Measurements from ENCODE around the gene SCFD2.
"Not testable (repeated sequence)": the region's sequence is repeated elsewhere in the genome, so short reads cannot be mapped to it uniquely, and the experiment has no call there.

The SCFD2 gene

DNA sequence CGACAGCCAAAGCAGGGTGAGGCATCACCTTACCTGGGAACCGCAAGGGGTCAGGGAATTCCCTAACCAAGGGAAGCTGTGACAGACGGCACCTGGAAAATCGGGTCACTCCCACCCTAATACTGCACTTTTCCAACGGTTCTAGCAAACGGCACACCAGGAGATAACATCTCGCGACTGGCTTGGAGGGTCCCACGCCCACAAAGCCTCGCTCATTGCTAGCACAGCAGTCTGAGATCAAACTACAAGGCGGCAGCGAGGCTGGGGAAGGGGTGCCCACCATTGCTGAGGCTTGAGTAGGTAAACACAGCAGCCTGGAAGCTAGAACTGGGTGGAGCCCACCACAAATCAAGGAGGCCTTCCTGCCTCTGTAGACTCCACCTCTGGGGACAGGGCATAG is 25.7 kb downstream of the SCFD2 start:
- not testable (repeated sequence) for DNase-seq (ENCODE audit: low spot score)

DNA sequence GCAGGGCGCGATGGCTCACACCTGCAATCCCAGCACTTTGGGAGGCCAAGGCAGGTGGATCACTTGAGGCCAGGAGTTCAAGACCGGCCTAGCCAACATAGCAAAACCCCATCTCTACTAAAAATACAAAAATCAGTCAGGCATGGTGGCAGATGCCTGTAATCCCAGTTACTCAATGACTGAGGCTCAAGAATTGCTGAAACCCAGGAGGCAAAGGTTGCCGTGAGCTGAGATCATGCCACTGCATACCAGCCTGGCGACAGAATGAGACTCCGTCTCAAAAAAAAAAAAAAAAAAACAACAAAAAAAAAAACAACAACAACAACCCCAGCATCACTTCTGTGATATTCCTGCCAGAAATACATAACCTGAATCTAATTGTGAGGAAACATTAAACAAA is 30.9 kb downstream of the SCFD2 start:
- not testable (repeated sequence) for DNase-seq (ENCODE audit: low spot score)

DNA sequence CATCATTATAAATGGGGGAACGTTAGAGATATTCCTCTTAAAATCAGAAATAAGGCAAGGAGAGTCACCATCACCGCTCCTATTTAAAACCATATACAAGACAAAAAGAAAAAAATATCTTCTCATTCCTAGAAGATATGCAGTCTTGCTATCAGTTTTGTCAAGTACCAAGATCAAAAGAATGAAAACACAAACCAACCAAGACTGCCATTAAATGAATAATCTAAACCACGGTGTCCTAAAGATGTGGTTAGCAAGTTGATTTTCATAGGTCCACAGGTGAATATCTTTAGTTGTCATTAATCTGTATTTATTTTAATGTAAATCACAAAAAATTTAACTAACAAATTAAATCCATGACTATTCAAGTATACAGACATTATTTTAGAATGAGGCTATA is 39.3 kb downstream of the SCFD2 start:
- no peak for DNase-seq (ENCODE audit: low spot score)

DNA sequence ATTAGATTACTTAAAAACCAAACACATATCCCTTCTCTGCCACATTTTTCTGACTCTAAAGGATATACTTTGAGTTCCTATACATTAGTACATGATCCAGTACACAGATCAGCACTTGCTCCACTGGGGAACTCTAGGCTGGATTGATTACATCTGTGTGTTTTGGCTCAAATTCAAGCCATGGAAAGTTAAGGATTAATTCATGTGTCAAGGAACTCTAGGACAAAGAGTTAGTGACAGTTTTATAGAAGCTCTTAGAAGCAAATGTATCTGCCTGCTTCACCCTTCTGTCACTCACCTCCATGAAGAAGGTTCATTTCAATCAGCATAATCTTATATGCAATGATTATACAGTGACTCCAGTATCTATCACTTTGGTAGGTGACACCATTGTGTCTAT is 43.2 kb downstream of the SCFD2 start:
- no peak for DNase-seq (ENCODE audit: low spot score)

DNA sequence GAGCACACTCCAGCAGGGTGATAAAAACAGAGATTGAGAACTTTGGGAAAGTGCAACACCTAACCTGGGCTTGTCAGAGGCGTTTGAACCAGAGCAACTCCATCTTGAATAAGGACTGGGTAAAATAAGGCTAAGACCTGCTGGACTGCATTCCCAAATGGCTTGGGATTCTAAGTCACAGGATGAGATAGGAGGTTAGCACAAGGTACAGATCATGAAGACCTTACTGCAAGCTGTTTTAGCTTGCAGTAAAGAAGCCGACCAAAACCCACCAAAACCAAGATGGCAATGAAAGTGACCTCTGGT is 43.9 kb downstream of the SCFD2 start:
- DNase-seq (ENCODE audit: low spot score), result no peak

DNA sequence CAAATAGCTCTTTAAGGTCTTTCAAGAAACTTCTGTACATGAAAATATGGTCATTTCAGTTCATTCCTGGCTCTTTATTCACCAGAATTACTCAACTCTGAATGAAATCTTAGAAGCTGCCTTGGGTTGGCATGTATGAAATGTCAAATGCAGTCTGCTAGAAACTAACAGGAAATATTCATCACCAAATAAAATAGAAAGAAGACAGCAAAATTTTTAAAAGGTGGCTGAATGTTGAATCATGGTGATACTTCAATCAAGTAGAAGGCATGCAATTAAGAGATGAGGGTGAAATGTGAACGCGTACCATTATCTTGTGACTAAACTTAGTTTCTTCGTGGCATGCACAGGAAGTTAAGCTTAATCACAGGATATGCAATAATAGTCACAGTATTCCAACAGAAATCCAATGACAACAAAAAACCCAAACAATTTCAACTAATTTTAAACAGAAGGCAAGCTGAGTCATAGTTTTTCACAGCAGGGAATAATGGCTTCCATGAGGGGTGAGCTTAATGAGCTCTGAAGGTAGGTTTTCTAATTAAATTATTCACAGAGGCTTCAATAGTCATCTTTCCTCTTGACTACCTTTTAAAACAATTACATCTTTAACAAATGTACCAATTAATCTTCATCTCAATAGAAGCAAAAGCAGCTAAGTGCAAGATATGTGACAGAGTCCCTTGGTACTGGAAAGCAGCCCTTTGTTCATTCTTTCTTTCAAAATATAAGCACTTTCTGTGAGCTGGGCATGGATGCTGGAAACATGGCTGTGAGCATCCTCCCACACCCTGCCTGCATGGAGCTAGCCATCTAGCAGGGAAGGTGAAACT is 44.5 kb downstream of the SCFD2 start:
- DNase-seq (ENCODE audit: low spot score), result no peak

DNA sequence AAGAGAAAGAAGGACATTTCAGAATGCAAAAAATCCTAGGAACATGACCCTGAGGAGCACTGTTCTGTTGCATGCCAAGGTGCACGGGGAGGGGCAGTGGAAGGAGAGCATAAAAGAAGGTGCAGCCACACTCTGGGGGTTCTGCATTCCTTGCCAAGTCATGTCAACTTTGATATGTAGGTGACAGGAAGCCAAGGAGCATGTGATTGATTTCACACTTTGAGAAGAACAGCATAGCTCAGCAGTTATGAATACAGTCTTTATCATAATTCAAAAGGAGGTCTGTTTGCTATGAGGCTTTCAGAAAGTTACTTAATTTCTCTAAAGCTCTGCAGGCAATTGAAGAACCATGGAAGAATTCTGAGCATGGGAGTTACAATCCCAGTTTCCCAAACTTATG is 50.6 kb downstream of the SCFD2 start:
- no peak for DNase-seq (ENCODE audit: low spot score)

DNA sequence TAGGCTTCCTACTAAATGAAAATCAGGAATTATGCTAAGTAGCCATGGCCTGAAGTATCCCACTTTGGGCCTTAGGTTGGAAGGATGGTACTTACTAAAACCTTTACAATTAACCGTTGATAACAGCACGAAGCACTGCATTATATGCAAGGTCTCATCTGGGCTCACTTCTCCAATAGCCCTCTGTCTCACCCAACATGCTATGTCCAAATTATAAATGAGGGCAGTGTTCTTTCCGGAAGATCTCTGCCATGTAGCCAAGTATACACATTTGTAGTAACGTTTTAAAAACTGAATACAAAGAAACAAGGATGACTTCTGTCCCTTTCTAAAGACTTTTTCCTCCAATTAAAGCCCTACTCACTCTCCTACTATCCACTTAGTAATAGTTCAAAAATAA is 51.6 kb downstream of the SCFD2 start:
- no peak for DNase-seq (ENCODE audit: low spot score)

DNA sequence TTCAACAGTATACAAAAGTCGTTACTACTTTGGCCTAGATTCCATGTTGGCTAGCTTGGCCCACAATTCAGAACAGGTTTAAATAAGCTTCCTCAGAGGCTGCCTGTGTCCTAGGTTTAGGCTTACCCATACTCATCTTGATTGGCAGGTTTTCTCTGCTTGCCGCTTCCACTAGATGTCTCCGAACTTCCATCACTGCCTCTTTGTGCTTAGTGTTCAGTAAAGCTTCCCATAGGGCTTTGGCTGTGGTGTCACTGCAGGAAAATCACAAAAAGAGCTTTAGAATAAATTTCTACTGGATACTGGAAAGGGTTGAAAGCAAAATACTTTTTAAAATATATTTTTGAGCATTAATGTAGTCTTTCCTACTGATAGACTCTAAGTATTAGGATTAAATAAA is 52.4 kb downstream of the SCFD2 start:
- DNase-seq (ENCODE audit: low spot score), result no peak

DNA sequence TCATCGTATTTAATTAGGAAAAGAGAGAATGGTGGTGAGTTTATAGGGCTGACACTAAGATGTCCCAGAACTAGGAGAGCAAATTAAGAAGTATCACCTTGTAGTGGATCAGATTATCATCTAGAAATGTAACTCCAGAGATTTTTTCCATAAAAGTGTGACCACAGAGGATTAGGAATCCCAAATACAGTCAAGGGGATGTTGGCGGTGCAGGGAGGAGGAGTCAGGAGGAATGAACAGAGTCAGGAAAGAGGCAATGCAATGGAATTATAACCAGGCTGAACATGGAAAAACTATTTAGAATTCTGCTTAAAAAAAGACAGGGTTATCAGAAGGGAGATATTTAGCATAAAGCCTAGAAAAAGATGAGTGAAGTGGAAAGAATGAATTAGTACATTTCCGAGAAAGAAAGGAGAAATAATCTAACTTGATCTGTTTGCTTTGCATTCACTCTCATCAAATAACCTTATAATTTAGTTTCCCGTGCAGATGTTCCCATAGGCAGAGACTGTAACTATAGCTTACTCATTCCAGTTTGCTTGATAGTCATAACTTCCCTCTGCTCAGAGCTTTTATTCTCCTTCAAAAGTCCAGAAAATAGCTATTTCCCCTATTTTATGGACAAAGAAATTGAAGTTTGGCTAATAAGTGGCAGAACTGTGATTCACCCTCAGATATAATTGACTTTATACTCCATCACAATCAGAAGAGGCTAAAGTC is 56.4 kb downstream of the SCFD2 start:
- DNase-seq (ENCODE audit: low spot score), result no peak

DNA sequence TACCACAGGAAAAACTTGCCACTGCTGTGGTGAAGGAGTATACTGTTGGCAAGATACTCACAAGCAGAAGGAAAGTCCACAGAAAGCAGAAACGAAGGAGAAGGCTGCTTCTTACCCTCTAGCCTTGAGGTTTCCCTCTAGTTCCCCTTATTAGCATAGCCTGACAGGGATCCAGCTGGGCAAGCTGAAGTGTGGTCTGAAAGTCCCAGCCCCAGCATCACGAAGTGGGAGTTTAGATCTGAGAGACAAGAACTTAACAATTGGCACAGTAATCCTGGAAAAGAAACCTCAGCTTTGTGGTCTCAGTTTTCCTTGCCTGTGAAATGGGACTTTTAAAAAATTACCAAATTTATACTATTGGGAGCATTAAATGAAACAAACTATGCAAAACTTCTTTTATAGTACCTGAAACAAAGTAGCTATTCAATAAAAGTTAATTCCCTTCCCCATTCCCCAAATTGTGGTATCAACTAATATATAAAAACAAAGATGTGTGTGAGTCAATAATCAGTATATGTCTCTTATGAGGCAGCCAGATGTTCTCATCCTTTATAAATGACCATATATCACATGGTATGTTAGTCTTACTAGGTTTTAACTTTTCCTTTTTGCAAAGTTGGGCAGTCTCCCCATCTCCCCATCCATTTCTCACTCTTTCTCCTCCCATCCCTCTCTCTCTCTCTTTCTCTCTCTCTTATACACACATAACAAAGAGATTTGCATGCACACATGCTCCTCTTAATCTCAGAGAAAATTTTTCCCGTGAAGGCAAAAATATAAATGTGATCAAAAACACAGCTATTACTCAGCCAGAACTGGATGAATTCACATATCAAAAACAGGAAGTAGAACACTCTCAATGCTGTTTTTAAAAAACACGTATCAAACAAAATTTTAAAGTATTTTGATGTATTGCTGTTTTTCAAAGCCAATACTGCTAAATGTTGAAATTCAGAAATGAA is 57.8 kb downstream of the SCFD2 start:
- no peak for DNase-seq (ENCODE audit: low spot score)

DNA sequence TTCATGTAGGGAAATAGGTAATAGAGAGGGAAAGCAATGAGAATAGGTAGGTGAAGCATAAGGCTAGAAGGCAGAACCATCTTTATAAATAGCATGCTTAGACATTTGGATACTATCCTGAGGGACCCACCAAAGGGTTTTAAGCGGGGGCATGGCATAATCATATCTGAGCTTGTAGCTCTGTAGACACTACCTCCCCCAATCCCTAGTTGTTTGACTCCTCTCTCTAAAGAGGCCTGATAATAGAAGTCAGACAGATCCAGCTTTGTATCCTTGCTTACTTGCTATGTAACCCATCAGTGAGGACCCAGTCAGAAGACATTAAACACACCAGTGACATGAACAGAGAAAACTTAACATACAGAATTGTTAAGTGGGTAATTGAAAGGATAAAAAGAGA is 58.7 kb downstream of the SCFD2 start:
- DNase-seq (ENCODE audit: low spot score), result no peak

DNA sequence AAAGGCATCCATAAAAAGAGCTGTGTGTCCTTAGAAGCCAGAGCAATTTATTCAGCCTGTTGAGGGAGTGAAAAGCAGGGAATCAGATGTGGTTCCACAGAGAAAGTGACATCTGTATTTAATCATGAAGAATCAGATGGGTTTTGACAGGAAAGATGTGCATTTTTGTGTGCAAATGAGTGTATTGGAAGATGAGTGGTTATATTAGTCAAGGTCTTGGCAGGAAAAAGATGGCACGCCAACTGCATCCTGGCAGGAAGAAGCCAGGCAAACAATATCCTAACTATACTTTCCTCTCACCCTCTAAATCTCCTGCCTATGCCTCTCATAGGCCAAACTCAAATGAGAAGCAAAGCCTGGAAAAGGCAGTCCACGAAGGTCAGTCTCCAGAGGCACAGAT is 59.1 kb downstream of the SCFD2 start:
- no peak for DNase-seq (ENCODE audit: low spot score)

DNA sequence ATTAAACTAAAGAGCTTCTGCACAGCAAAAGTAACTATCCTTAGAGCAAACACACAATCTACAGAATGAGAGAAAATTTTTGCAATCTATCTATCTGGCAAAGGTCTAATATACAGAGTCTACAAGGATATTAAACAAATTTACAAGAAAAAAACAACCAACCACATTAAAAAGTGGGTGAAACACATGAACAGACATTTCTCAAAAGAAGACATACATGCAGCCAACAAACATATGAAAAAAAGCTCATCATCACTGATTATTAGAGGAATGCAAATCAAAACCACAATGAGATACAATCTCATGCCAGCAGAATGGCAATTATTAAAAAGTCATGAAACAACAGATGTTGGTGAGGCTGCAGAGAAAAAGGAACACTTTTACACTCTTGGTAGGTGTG is 73.7 kb downstream of the SCFD2 start:
- DNase-seq (ENCODE audit: low spot score), result not testable (repeated sequence)

DNA sequence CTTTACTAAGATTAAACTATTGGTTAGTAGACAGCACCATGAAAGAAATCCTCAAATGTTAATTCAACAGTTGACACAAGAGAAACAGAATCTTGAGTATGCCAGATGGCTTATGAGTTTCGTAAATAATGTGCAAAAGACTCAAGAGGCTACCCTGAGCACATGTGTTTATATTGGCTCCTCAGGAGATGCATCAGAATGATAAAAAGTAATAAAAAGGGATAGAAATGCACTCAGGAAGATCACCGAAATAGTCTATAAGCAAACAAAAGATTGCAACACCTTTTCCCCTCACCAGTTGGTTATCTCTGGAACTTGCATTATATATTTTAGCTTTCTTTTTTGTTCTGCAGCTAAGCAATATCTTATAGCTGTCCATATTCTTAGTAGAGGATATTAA is 84.4 kb downstream of the SCFD2 start:
- DNase-seq (ENCODE audit: low spot score), result no peak

DNA sequence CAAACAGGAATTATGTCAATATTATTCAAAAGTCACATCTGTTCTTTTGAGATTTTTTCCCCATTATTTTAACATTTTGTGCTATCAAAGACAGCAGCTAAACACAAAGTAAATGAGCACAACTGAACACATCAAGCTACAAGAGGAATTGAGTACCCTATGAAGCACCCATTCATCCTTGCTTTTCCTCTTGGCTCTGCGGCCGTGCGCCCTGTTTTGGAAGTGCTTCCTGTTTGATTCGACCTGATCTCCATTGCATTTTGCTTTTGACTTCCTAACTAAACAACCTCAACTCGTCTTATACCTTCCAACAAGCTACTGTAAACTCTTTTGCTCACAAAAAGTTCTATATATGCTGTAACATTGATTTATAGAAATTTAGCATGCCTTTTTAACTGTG is 85.0 kb downstream of the SCFD2 start:
- no peak for DNase-seq (ENCODE audit: low spot score)

DNA sequence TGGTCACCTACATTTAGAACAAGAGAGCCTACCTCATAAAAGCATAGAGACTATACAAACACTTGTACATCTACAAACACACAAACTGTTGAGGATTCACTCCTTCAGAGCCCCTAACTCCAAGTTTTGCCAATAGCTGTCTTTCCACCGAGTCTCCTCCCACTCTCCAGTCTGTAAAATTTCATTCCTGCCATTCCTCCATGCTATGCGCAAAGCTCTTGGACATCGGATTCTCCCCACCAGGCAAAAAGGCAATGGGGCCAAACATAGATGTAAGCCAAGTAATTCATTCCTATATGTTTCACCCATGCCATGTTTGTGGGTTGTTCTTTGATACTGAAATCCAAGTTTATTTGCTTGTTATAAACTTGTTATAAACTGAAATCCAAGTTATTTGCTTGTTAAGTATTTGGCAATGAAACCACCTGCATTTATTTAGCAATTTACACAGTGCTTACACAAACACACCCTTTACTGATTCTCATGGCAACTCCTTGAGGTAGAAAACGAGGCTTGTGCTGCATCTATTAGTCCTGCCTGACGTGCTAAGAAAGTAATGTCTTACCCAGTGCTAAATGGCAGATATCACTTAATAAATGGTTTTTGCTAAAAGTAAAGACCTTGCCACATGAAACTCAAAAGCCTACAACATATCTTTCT is 91.1 kb downstream of the SCFD2 start:
- DNase-seq (ENCODE audit: low spot score), result no peak

DNA sequence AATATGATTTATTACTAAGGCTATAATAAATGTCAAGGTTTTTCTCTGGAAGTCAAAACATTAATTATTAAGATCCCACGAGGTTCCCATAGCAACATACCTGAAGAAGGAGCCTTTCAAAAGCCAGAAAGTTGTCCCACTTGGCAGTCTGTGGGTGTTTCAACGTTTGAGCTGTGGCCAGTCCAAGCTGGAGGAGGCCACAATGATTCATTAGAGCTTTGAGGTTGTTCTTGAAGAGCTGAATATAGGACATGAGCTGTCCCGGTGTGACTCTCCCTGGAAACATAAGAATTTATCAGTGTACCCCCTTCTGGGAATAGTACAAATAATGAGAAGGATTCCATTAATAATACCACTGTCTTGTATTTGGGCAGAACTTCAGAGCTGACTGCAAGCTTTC is 92.1 kb downstream of the SCFD2 start:
- DNase-seq (ENCODE audit: low spot score), result no peak

DNA sequence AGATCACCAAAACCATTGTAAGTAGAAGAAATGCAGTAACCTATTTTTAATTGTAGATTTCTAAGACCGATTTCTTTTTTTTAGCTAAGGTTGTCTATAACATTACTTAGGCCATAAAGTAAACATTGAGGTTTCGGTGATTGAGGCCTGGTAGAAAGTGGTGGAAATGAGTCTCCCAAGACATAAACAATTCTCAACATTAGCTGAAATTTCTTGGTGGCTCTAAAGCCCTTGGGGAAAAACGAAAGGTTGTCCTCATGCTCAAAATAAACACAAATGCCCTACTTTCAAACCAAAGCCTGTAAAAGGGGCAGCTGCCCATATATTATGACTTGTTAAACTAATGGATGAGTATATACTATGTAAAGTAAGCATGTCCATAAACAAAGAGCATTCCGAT is 98.8 kb downstream of the SCFD2 start:
- no peak for DNase-seq (ENCODE audit: low spot score)

DNA sequence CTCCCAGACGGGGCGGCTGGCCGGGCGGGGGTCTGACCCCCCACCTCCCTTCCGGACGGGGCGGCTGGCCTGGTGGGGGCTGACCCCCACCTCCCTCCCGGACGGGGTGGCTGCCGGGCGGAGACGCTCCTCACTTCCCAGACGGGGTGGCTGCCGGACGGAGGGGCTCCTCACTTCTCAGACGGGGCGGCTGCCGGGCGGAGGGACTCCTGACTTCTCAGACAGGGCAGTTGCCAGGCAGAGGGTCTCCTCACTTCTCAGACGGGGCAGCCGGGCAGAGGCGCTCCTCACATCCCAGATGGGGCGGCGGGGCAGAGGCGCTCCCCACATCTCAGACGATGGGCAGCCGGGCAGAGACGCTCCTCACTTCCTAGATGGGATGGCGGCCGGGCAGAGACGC is 109.9 kb downstream of the SCFD2 start:
- not testable (repeated sequence) for DNase-seq (ENCODE audit: low spot score)

DNA sequence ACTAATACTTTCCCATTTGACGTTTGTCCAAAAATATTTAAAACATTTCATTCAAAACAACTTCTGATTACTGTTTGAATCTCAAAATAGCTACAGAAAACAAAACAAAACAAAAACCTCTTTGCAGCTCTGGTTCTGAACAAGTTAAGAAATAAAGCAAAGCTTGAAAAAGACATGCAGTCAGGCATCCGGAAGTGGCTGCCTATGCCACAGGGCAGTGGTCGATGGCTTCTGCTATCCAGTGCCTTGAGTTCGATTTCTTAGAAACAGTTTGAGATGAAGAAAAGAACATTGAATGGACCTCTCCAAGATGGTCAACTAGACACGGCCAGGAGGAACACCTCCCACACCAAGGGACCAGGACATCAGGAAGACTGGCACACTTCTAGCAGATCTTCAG is 125.3 kb downstream of the SCFD2 start:
- DNase-seq (ENCODE audit: low spot score), result no peak

DNA sequence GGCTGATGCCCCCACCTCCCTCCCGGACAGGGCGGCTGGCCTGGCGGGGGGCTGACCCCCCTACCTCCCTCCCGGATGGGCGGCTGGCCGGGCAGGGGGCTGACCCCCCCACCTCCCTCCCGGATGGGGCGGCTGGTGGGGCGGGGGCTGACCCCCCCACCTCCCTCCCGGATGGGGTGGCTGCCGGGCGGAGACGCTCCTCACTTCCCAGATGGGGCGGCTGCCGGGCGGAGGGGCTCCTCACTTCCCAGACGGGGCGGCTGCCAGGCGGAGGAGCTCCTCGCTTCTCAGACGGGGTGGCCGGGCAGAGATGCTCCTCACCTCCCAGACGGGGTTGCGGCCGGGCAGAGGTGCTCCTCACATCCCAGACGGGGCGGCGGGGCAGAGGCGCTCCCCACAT is 127.5 kb downstream of the SCFD2 start:
- DNase-seq (ENCODE audit: low spot score), result not testable (repeated sequence)
